ENCODE measurements around the gene PDE4B.

Gene PDE4B

GRCh38 chr1:66262208-66262963 lies 469.7 kb downstream of the PDE4B start:
- no peak for DNase-seq (ENCODE audit: low read depth in 2 of 2)

GRCh38 chr1:66265268-66265667 lies 472.6 kb downstream of the PDE4B start:
- DNase-seq (ENCODE audit: low read depth in 2 of 2), result no peak

GRCh38 chr1:66265796-66266195 lies 473.1 kb downstream of the PDE4B start:
- DNase-seq (ENCODE audit: low read depth in 2 of 2), result no peak

- no peak for DNase-seq (ENCODE audit: low read depth in 2 of 2)
Observed at GRCh38 chr1:66266350-66266749, 473.7 kb downstream of the PDE4B start.

- DNase-seq (ENCODE audit: low read depth in 2 of 2), result no peak
Observed at GRCh38 chr1:66266756-66267155, 474.1 kb downstream of the PDE4B start.

GRCh38 chr1:66267201-66267940 lies 474.7 kb downstream of the PDE4B start:
- DNase-seq (ENCODE audit: low read depth in 2 of 2), result no peak

GRCh38 chr1:66269222-66269621 lies 476.5 kb downstream of the PDE4B start:
- DNase-seq (ENCODE audit: low read depth in 2 of 2), result no peak

- no peak for DNase-seq (ENCODE audit: low read depth in 2 of 2)
Observed at GRCh38 chr1:66270119-66270812, 477.6 kb downstream of the PDE4B start.

- DNase-seq (ENCODE audit: low read depth in 2 of 2), result no peak
Observed at GRCh38 chr1:66271216-66271903, 478.7 kb downstream of the PDE4B start.

- DNase-seq (ENCODE audit: low read depth in 2 of 2), result no peak
Observed at GRCh38 chr1:66271904-66272254, 479.2 kb downstream of the PDE4B start.

GRCh38 chr1:66273656-66274055 lies 481.0 kb downstream of the PDE4B start:
- DNase-seq (ENCODE audit: low read depth in 2 of 2), result no peak

- no peak for DNase-seq (ENCODE audit: low read depth in 2 of 2)
Observed at GRCh38 chr1:66274634-66275033, 481.9 kb downstream of the PDE4B start.

GRCh38 chr1:66275083-66275482 lies 482.4 kb downstream of the PDE4B start:
- DNase-seq (ENCODE audit: low read depth in 2 of 2), result no peak

GRCh38 chr1:66275601-66276023 lies 482.9 kb downstream of the PDE4B start:
- no peak for DNase-seq (ENCODE audit: low read depth in 2 of 2)

- no peak for DNase-seq (ENCODE audit: low read depth in 2 of 2)
Observed at GRCh38 chr1:66276218-66276617, 483.5 kb downstream of the PDE4B start.

- DNase-seq (ENCODE audit: low read depth in 2 of 2), result no peak
Observed at GRCh38 chr1:66278260-66279021, 485.7 kb downstream of the PDE4B start.

- no peak for DNase-seq (ENCODE audit: low read depth in 2 of 2)
Observed at GRCh38 chr1:66281808-66282207, 489.1 kb downstream of the PDE4B start.

GRCh38 chr1:66282343-66282852 lies 489.7 kb downstream of the PDE4B start:
- no peak for DNase-seq (ENCODE audit: low read depth in 2 of 2)

- DNase-seq (ENCODE audit: low read depth in 2 of 2), result no peak
Observed at GRCh38 chr1:66282891-66283621, 490.4 kb downstream of the PDE4B start.

- no peak for DNase-seq (ENCODE audit: low read depth in 2 of 2)
Observed at GRCh38 chr1:66283622-66284041, 490.9 kb downstream of the PDE4B start.

All from stimulated activated CD8-positive, alpha-beta memory T cell treated with anti-CD3 and anti-CD28 coated beads, Interleukin-7, amount 100 ng/mL, for 1 hour (primary cell).